GM18909 (cell line): ENCODE results near the gene LAT.
"Not testable (repeated sequence)": the region's sequence is repeated elsewhere in the genome, so short reads cannot be mapped to it uniquely, and the experiment has no call there.

Experiments
- ATAC-seq: cut with Tn5 transposase; IDR thresholded peaks from one replicate; pipeline ENCODE4 v1.9.1; 2021; ENCODE audit warnings: mild to moderate bottlenecking; ENCODE audit not compliant: unreplicated experiment, poor library complexity

The LAT gene

GRCh38 chr16:28975158-28975599 is 9.7 kb upstream of the LAT start:
- ATAC-seq = peak; percentile 18

- no peak for ATAC-seq
Observed at GRCh38 chr16:28977703-28978662, 6.9 kb upstream of the LAT start.

GRCh38 chr16:28980330-28980729 is 4.5 kb upstream of the LAT start:
- ATAC-seq = not testable (repeated sequence)

GRCh38 chr16:28980929-28981328 is 3.9 kb upstream of the LAT start:
- no peak for ATAC-seq

- no peak for ATAC-seq
Observed at GRCh38 chr16:28981517-28981916, 3.3 kb upstream of the LAT start.

- no peak for ATAC-seq
Observed at GRCh38 chr16:28982418-28982817, 2.4 kb upstream of the LAT start.

- ATAC-seq = no peak
Observed at GRCh38 chr16:28982949-28983348, 1.9 kb upstream of the LAT start.

GRCh38 chr16:28983644-28984043 is 1.2 kb upstream of the LAT start:
- no peak for ATAC-seq

GRCh38 chr16:28984091-28984490 is 761 bp upstream of the LAT start:
- no peak for ATAC-seq

GRCh38 chr16:28985211-28986041 is 574 bp downstream of the LAT start:
- ATAC-seq = no peak

- ATAC-seq = no peak
Observed at GRCh38 chr16:28986046-28986445, 1.2 kb downstream of the LAT start.

- no peak for ATAC-seq
Observed at GRCh38 chr16:28986492-28986891, 1.6 kb downstream of the LAT start.

- ATAC-seq = no peak
Observed at GRCh38 chr16:28987170-28987853, 2.5 kb downstream of the LAT start.

- ATAC-seq = no peak
Observed at GRCh38 chr16:28989363-28989762, 4.5 kb downstream of the LAT start.

- no peak for ATAC-seq
Observed at GRCh38 chr16:28990375-28991040, 5.7 kb downstream of the LAT start.

GRCh38 chr16:28991687-28992086 is 6.8 kb downstream of the LAT start:
- no peak for ATAC-seq

- ATAC-seq = no peak
Observed at GRCh38 chr16:28992496-28992895, 7.6 kb downstream of the LAT start.

GRCh38 chr16:28998837-28999236 is 14.0 kb downstream of the LAT start:
- no peak for ATAC-seq

- no peak for ATAC-seq
Observed at GRCh38 chr16:28999577-28999976, 14.7 kb downstream of the LAT start.

- ATAC-seq = no peak
Observed at GRCh38 chr16:29000019-29000418, 15.2 kb downstream of the LAT start.
